T-helper 2 cell treated with Interferon-gamma antibody and Interleukin-4, amounts not matched to agents 100 ng/mL and 5 ng/mL, for 36 hours (primary cell): ENCODE results near the gene ZNF277. TPM values are rescaled to one million over a fixed set of nuclear protein-coding genes. Genes with fewer than 3 reads are reported as not detected.
"Not testable (repeated sequence)": the region's sequence is repeated elsewhere in the genome, so short reads cannot be mapped to it uniquely, and the experiment has no call there.

Source experiments
- intact Hi-C: fragments of 100-400 bp; cut with micrococcal nuclease; formaldehyde crosslinking; loops from one replicate; pipeline ENCODE4 v1.15.1; 2023
- total RNA-seq: library from RNA; stranded (reverse); gene quantifications from 2 replicates; pipeline ENCODE4 v1.2.3, GENCODE V29; 2022

The ZNF277 gene
- total RNA-seq, 1 donor from 2014 or later: 15.7 TPM

DNA sequence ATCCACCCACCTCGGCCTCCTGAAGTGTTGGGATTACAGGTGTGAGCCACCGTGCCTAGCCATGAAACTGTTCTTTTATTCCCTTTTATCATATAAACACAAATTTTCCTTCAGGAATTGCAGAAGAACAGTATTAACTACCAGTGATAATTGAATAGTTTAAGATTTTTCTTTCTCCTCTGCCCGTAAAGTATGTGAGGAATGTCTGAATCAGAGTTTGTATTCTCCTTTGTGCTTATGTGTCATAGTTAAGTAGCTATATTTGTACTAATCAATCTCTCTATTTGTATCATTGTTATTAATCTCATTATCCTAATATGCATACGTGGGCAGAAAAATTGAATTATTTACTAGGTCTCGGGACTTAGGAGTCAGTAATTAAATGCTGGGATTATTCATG is 83.6 kb downstream of the ZNF277 start:
- intact Hi-C loops: no loop called here

DNA sequence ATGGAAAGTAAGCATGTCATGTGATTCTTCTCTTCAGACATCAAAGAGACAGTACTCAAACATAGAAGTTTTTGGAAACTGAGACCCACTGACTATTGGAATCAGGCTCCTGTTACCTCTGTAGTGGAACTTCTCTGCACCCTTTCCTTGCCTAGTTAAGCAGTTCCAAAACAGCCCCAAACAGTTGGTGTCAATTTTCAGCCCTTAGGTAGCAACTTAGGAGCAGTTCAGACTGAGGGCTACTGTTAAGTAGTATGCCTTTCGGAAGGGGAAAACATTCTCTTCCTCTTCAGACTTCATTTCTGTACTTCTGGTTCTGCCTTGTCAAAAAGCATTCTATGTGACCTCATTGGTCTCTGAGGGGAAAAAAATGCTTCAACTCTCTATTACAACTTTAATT is 85.7 kb downstream of the ZNF277 start:
- intact Hi-C loops: no loop called here

- intact Hi-C loops: no loop called here
These were observed 86.9 kb downstream of the ZNF277 start for GRCh38 chr7:112293416-112293815.

DNA sequence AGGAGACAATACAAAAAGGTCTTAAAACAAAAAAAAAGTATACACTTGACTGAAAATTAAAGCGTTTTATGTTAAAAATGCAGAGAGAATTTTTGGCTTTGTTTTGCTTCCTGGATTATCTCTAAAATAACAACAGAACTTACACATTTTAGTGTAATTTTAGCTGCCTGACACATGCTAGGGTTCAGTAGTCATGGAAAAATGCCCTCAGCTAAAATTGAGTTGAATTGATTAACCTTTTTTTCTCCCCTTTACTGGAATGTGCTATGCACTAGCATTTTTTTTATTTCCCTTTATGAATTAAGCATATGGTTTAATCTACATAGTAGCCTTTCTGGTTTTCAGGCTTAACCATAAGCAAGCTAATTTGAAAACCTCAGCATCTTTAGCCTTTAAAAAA is 89.9 kb downstream of the ZNF277 start:
- intact Hi-C loops: no loop called here

DNA sequence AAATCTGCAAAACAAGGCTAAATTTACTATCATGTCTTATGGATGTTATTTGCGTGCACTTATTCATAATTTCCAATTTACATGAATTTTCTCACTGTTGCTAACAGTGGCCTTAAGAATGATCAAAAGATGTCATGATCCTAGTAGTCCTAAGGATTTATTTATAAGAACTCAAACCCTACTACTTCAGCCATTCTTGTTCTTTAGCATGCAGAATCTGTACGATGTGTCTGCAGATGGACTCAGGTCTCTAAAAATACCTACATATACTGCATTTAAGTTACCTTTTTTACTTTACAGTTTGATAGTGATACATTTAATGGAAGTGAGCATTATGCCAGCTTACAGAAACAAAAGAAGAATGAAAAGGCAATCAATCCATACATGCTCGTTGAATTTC is 91.2 kb downstream of the ZNF277 start:
- intact Hi-C loops: no loop called here

GRCh38 chr7:112298543-112299100 is 92.1 kb downstream of the ZNF277 start:
- intact Hi-C loops: no loop called here

DNA sequence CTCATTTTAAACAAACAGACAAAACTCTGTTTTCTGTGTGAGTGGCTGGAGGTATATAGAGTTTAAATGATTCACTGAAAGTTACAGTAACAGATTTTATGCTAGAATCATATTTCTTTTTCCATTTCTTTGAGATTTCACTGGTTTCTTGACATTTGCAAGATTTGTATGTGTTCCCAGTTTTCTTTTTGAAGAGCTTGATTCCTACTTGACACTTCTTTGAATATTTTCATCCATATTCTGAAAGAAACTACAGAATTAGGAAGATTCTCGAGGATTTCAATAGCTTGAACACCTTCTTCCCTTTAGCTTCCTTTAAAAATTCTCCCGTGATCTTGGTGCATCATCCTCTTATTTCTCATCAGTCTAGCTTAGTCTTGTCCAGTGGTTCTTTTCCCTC is 93.6 kb downstream of the ZNF277 start:
- intact Hi-C loops: no loop called here

DNA sequence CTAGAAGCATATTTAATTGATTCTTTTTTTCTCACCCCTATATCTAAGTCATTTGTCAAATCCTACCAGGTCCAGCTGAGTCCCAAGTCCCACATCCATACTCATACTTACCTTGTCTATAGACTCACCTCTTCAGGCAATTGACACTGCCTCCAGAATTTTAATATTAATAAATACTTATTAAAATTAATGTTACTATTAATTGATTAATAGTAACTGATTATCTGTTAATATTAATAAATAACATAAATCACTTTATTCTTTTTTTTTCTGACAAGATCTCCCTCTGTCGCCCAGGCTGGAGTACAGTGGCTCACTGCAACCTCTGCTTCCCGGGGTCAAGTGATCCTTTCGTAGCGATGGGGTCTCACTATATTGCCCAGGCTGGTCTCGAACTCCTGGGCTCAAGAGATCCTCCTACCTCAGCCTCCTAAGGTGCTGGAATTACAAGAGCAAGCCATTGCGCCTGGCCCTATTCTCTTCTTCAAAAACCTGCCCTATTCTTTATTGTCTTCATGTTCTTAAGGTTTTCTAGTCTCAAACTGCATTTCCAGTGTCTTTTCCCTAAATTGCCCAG is 94.4 kb downstream of the ZNF277 start:
- intact Hi-C loops: no loop called here

GRCh38 chr7:112302566-112302965 is 96.1 kb downstream of the ZNF277 start:
- intact Hi-C loops: no loop called here

DNA sequence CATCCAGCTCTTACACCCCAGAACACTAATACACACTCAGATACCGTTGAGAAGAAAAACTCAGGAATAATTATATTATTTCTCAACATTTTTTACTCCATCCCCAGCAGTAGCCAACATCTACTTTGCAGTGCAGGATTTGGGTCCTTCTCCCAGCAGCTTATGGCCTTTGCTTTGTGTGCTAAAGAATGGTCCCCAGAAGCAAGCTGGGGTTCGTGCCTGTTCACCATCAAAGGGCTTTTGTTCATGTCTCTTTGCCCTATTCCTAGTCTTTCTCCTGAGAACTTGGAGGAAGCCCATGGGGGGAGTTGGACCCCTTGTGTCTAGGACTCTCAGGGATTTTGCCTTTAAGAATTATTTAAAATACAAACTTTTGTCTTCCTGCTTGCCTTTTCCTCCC is 100.4 kb downstream of the ZNF277 start:
- intact Hi-C loops: no loop called here

GRCh38 chr7:112307506-112307905 is 101.0 kb downstream of the ZNF277 start:
- intact Hi-C loops: no loop called here

DNA sequence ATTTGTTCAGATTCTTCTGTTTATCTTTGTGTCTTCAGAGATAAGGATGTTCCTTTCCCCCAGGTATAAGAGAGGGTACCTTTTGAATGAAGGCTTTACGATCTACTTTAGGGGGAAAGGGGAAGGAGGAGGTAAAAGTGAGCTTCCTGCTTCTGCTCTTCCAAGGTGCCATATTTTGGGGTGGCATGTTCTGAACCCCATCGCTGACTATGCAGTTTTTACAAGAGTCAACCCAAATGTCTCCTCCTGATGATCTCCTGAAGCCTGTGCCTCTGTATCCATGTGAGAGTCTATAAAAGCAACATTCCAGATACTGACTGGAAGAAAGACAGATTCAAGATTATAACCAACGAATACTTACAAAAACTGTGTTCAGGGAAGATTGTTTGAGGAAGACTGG is 102.5 kb downstream of the ZNF277 start:
- intact Hi-C loops: no loop called here

DNA sequence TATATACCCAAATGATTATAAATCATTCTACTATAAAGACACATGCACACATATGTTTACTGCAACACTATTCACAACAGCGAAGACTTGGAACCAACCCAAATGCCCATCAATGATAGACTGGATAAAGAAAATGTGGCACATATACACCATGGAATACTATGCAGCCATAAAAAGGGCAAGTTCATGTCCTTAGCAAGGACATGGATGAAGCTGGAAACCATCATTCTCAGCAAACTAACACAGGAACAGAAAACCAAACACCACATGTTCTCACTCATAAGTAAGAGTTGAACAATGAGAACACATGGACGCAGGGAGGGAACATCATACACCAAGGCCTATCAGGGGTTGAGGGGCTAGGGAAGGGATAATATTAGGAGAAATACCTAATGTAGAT is 110.3 kb downstream of the ZNF277 start:
- intact Hi-C loops: not testable (repeated sequence)

- intact Hi-C loops: no loop called here
These were observed 115.6 kb downstream of the ZNF277 start for GRCh38 chr7:112322070-112322469.

- intact Hi-C loops: no loop called here
These were observed 121.1 kb downstream of the ZNF277 start for GRCh38 chr7:112327566-112327965.

DNA sequence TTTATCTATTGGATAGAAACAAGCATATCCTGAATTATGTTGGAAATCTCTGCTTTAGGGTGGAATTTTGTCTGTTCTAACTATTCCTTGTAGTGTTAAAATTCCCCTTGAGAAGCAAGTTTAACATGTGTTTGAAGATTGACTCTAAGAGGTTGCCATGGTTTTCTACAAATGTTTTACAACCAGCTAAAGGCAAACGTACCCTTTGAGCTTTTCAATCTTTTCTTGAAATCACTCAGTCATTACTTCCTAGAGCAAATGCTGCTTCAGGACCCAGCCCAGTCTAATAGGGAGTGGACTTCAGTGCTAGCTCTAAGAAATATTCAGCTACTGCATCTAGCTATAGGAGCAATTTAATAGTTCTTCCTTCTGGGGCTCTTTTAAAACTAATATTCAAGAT is 125.0 kb downstream of the ZNF277 start:
- intact Hi-C loops: no loop called here

GRCh38 chr7:112334366-112334765 is 127.9 kb downstream of the ZNF277 start:
- intact Hi-C loops: no loop called here

GRCh38 chr7:112336261-112336660 is 129.8 kb downstream of the ZNF277 start:
- intact Hi-C loops: no loop called here

DNA sequence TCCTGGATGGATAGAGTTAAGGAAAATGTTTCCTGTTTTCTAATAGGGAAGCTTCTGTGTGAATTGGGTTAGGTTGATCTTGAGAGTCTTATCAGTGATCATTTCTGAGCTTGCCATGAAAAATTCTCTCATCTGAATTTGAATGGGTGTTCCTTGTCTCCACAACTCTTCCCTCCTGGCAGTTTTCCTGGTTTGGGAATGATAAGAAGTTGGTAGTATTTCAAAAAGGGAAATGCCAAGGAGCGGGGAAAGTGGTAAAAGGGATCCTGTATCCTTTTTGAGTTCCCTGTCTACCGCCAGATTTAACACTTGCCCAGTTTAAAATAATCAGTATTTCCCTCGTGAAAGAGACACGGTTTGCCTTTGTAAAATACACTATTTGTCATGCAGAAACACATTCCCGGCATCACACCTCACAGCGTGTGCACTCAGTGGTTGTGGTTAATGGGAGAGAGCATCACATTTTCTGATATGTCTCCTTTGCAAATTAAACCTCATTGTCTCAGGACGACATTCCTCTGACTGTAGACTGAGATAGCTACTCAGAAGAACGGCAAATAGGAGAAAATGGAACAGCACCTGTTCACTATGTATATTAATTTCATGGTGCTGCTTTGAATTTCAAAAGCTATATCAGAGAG is 130.6 kb downstream of the ZNF277 start:
- intact Hi-C loops: no loop called here

GRCh38 chr7:112337892-112338291 is 131.4 kb downstream of the ZNF277 start:
- intact Hi-C loops: no loop called here

DNA sequence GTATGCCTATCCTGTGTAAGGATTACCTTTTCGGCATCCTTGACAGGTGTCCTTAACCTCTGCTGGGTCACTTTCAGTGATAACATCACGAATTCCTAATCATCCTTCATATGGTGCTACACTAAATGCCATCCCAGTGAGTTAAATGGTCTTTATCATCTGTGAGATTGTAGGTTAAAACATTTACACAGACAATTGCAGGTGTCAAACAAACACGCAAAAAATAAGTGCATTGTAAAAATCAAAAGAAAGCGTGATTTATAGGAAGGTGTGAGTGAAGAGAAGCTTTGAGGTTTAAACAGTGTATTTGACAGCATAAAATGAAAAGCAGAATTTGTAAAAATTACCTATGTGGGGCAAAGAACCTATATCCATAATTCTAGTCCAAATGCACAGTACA is 132.3 kb downstream of the ZNF277 start:
- intact Hi-C loops: no loop called here

GRCh38 chr7:112341464-112341863 is 135.0 kb downstream of the ZNF277 start:
- intact Hi-C loops: no loop called here

- intact Hi-C loops: no loop called here
These were observed 140.0 kb downstream of the ZNF277 start for GRCh38 chr7:112346381-112347060.
